Nucleus accumbens (tissue), 56 donors: ENCODE data around the gene HIBADH.
A peak's percentile ranks its signal among the peaks of the same experiment; 100 is the strongest.

ENCODE experiments used
- DNase-seq, 56 donors: peaks; one replicate each; lab custom pipeline; 2025; lab: John Stamatoyannopoulos, UW

Gene HIBADH

DNA sequence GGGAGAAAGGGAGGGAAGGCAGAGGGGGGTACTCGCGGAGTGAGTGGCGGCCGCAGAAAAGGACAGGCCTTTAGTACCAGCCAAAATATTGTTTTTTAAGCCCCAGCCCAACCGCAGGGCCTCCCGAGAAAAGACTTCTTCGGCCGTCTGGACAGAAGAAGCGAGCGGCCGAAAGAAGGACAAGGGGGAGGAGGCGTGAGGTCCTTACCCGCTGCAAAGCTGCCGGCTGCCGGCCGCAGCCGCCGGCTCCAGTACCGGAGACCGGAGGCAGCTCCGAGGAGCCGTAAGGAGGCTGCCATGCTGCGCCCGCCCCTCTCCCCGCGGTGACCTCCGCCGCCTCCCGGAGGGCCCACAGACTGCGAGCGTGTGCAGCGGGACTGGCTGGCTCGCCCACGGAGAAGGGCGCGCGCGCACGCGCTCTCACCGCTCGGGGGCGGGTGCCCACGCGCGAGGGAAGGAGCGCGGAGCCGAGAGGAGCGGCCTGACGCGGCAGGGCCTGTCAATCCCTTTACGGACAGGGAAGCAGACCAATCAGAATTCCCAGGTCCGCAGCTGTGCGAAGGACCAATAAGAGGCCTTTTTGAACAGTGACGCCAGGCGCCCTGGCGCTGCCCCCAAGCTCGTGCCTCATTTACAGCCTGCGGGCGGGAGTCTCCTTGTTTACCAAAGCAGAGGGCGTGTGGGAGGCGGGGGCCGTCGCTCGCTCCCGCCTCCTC lies at the start of gene HIBADH:
Gene HIBADH (minus strand): TSS at position 394 of the 716 bp plus-strand sequence. CDS start 95 bp downstream, at position 299.
- DNase-seq, result peak; percentile 84 to 99 (median 98)

DNA sequence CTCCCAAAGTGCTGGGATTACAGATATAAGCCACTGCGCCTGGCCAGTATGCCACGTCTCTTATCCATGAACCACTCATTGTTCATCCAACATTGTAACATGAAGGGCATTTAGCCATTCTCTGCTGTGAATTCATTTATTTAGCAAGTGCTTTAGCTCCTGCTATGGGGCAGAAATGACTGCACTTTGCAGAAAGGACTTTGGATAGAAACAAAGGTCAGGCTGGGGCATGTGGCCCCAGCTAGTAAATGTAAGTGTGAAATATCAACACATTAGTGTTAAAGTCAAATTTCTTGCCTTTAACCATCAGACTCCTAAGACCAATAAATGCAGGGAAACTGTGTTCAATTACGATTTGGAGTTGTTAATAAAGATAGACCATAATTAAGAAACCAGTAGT lies 49.5 kb upstream of the HIBADH start:
- no peak for DNase-seq

DNA sequence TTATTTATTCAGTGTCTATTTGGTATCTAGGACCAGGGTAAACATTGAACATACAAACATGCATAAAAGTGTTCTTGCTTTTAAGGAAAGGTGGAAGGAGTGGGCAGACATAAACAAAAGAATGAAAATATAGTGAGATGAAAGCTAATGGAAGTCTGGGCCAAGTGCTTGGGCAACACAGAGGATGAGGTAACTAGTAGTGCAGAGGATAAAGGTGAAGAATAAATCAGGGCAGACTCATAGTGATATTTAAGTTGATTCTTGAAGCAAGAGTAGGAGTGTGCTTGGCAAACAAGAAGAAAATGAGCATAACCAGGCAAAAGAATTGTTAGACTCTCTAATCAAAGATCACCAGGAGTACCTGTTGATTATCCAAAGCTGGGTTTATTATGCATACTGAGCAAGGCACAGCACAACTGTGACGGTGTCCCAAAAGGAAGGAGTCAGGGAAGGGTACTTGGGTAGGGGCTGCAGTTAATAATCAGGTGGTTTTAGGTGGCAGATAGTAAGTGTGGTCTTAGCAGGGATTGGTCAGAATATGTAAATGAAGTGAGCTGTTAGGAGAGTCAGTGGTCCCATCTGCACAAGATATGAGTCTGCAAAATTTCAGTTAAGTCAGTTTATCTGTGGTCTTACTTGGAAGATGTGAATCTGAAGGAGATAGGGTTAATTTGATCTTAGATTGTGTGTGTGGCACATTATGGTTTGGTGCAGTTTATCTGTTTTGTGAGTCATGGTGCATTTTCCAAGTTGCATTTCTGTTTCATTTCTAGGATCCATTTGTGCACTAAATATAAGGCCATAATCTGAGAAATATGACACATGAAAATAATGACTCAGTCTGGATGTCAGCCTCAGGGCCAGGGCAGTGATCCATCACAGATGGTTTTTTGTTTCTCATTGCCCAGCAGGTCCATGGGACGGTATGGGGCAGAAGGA lies 46.7 kb upstream of the HIBADH start:
- no peak for DNase-seq

- DNase-seq, result no peak
These were observed 45.8 kb upstream of the HIBADH start for GRCh38 chr7:27708485-27708884.

GRCh38 chr7:27705200-27705594 lies 42.5 kb upstream of the HIBADH start:
- no peak for DNase-seq

DNA sequence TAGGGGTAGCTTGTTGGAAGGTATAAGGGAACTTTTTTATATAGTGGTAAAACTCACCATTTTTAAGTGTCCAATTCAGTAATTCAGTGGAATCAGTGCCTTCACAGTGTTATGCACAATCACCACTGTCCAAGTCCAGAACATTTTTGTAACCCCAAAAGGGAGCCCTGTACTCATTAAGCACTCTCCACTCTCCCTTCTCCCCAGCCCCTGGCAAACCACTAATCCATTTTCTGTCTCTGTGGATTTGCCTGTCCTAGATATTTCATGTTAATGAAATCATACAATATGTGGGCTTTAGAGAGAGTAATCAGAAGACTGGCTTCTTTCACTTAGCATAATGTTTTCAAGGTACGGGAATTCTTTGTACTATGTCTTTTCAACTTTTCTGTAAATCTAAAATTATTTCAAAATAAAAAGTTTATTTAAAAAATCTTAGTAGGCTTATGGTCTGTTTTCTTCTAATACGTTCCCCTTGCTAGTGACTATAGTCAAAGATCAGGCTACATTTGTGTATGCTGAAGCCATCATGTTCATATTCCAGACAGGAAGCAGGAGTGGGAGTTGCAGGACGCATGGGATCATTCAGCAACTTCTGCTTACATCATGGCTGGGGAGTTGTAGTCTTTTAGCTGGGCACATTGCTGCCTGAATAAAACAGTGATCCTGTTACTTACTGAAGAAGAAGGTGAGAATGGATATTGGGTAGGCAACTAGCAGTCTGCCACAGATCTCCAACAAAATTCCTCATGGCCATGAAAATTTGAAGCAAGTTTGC lies 41.9 kb upstream of the HIBADH start:
- no peak for DNase-seq

- no peak for DNase-seq
These were observed 40.5 kb upstream of the HIBADH start for GRCh38 chr7:27703181-27703580.

DNA sequence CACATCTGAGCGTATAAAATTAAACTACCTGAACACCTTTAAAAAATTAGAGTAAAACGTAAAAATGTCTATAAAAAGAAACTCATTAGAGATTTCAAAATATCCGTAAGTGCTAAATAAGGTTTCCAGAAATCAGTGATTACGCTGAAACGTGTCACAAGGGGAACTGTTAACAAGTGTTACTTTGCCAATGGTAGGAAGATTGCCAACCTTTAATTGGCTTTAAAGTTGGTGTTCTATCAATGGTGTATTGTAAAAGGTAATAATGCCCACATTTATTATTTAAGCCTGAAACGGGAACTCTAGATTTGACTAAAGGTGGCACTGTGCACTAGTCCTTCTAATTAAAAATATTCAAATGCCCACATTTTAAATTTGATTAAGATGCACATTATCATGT lies 37.8 kb upstream of the HIBADH start:
- DNase-seq, result no peak

- DNase-seq, result no peak
These were observed 37.1 kb upstream of the HIBADH start for GRCh38 chr7:27699751-27700150.

- no peak for DNase-seq
These were observed 35.3 kb upstream of the HIBADH start for GRCh38 chr7:27697861-27698430.

DNA sequence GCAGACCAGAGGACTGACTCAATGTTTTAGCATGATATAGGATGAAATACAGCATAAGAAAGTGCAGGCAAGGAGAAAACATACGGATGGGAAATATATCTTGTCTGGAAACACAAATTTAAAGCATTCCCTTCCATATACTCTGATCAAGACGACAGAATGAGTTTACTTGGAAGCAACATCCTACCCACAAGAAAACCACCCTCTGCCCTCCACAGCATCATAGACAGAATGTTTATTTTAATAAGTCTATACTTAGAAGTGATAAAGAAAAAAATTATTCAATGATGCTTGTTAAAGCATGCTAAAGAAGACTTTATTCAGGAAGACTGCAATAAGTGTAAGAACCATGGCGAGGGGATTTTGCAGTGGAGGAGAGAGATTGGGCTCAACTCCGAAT lies 32.4 kb upstream of the HIBADH start:
- DNase-seq, result no peak

DNA sequence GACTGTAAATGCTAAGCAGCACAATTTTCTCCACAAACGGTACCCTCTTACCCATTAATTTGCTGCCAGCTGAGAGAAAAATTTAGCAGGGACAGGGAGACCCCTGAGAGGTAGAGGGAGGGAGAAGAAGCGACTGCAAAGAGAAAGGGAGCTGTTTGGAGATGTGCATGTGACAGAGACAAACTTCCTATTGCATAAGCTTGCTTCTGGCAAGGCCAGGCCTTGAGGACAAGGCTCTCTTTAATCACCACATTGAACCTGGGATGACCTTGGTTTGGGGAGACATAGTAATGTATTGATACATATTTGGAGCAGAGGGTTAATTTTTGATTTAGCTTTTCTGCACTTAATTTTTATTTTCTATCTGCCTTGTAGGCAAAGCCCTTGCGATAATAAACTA lies 31.1 kb upstream of the HIBADH start:
- peak in 1 of 56 donors; percentile 0 for DNase-seq

DNA sequence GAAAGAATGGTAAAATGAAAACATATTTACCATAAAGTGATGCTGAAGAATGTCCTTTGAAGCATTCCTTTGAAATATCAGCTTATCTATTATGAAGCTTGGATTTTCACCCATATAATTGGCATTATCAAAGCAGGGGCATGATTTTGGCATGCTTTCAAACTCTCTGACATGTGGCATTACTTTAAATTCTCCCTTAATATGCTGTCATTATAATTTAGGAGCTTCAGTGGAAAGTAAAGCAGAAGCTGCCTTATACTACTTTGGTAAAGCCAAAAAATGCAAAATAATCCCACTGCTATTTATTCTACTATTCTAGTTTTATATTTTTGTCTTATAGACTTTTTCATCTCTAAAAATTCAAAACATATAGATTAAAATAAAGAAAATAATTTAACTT lies 28.0 kb upstream of the HIBADH start:
- DNase-seq, result no peak

DNA sequence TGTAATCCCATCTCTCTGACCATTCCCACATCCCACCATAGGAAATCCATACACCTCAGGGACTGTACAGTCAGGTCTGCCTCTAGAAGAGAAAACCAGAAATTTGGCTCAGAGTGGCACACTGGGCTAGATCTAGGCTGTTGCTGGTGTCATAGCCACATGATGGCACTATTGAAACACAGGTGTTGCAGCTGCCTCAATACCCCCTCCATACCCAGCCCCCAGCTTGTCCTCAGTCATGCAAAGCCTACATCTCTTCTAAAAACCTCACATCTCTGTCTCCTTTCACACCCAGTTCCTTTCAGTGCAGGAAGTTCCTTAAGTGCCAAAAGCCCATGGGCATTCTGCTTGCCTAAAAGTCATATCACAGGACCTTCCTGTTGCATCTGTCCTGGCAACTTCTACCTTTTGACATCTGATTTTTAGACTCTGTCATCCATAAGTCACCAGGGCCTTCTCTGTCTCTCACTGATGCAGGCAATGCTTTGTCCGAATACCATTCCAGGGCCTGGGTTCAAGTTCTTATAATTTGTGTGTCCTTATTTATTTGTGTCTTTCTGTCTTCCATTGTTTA lies 27.0 kb upstream of the HIBADH start:
- DNase-seq, result peak in 2 of 56 donors; percentile 2 to 19

- no peak for DNase-seq
These were observed 26.5 kb upstream of the HIBADH start for GRCh38 chr7:27689150-27689549.

DNA sequence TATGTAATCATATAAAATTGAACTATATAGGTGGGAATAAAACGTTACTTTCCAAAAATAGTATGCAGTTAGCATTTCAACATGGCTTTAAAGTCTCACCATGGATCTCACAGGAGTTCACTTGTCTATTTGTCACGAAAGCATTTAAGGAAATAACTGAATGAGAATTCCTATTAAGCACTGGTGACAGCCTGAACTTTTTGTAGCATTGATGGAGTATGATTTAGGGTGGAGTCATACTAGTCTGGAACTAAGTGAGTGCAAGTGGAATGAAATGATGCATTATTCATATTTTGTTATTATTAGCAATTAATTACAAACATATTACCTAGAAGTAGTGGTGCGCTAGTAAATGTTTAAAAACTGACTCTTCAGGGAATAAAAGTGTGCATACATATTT lies 26.0 kb upstream of the HIBADH start:
- DNase-seq, result no peak

DNA sequence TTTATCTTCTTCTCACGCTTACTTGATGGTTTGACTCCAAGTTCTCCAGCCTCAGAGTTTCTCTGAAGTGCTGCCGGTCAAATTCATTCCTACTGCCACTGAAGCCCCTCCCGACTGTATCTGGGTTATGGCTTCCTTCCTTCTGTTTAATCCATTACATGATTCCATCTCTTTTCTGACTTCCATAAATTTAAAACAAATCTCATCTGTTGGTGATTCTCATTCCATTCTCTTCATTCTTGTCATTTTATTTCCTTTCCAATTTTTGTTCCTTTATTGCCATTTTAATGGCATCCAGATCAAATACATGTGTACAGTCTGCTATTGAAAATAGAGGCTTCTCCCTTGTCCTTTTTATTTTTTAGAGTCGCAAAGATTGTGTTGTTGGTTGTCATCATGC lies 25.4 kb upstream of the HIBADH start:
- no peak for DNase-seq

GRCh38 chr7:27686315-27686714 lies 23.6 kb upstream of the HIBADH start:
- no peak for DNase-seq

DNA sequence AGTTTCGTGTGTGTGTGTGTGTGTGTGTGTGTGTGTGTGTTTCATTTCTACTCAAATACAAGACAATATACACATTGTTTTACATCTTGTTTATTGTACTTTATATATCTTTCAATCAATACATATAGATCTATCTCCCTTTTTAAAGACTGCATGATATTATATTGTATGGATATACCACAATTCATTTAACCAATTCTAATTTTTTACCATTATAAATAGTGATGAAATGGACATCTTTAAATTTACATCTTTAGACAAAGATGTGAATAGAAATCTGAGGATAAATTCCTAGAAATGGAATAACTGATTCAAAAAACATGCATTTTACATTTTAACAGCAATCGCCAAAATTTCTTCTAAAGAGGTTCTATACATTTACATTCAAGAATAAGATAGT lies 23.2 kb upstream of the HIBADH start:
- no peak for DNase-seq

DNA sequence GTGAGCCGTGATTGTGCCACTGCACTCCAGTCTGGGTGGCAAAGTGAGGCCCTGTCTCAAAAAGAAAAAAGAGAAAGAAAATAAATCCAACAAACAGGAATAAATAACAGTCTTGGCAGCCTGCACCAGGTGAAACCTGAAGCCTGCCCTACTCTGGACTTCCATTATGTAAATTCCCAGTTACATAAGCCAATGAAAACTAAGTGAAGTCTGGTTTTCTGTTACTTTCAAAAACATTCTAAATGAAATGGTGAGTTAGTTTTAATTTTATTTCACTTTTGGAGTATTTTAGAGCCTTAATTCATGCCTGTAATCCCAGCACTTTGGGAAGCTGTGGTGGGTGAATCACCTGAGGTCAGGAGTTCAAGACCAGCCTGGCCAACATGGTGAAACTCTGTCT lies 22.5 kb upstream of the HIBADH start:
- DNase-seq, result no peak
